NCI-H446 (cell line): ENCODE measurements around the gene CASP2.

Experiments
- DNase-seq, 2 experiments: peaks; one replicate each; lab custom pipeline; 2025; lab: John Stamatoyannopoulos, UW

CASP2 gene

DNA sequence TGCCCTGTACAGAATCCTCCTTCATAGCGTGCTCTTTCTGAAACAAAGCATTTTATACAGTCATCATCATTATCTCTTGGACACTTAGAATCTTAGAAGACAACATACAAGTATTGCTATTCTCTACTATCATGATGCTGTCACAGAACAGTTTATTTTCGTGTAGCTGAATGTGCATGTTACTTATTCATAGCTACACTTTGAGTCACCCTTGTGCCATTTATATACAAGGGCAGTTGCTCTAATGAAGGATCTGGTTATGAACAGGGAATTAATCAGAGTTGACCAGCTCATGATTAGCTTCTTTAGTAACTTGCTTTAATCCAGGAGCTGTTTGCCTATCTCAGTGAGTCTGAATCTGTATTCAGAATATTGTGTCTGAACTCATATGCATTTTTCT, 11.2 kb downstream of the CASP2 start:
- DNase-seq = no peak

DNA sequence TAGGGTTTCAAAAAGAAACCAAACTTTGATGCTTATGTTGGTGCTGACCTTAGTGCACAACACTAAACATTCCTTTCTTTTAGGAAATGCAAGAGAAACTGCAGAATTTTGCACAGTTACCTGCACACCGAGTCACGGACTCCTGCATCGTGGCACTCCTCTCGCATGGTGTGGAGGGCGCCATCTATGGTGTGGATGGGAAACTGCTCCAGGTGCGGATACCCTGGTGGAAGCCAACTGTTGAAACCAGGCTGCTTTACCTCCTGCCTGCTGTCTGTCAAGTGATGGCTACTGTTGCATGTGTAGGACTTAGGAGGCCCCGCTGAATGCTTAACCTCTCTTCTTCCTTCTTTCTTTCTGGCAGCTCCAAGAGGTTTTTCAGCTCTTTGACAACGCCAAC, 11.7 kb downstream of the CASP2 start:
- DNase-seq = no peak

DNA sequence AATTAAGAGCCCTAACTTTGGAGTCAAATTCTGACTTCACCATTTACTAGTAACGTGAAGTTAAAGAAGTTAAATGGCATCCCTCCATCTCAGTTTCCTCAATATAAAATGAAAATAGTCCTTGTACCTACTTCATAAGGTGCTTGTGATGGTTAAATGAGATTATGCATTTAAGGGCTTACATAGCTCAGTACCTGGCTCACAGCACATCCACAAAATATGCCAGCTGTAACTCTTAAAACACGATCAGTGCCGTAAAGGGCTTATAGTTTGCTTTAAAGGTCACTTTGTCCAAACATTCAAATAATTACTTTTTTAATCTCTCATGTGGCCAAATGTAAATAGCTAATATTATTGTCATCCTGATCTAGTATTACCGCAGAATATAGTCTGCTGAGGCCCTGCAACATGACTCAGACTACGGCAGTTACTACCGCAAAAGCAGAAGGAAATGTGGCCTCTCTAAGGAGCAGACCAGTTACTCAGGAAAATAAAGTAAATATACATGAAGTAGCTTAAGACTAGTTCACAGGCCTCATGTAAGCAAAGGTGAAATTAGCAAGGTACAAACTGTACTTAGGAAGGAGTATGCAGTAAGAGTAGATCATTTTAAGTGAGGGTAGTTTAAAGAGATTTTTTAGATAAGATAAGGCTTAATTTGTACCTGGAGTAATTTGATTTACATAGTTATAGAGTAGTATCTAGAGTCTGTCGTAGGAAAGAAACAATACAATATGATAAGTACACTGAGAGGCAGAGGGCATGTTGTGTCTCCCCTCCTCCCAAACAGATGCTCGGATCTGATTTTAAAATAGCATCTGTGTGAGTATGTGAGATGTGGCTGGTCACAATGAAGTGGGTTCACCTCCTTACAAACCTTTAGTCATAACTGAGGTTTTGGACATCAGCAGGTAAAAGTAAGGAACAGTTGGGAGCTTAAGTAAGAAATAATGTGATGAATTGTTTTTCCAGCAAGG, 13.1 kb downstream of the CASP2 start:
- no peak for DNase-seq

DNA sequence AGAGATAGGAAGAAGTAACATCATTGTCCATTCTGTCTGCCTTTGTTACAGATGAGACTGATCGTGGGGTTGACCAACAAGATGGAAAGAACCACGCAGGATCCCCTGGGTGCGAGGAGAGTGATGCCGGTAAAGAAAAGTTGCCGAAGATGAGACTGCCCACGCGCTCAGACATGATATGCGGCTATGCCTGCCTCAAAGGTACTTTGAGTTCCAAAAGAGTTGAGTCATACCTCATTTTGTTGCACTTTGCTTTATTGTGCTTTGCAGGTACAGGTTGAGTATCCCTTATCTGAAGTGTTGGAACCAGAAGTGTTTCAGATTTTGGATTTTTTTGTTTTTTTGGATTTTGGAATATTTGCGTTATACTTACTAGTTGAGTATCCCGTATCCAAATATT, 15.6 kb downstream of the CASP2 start:
- DNase-seq = no peak

DNA sequence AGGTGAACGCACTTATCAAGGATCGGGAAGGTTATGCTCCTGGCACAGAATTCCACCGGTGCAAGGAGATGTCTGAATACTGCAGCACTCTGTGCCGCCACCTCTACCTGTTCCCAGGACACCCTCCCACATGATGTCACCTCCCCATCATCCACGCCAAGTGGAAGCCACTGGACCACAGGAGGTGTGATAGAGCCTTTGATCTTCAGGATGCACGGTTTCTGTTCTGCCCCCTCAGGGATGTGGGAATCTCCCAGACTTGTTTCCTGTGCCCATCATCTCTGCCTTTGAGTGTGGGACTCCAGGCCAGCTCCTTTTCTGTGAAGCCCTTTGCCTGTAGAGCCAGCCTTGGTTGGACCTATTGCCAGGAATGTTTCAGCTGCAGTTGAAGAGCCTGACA, 16.8 kb downstream of the CASP2 start:
- no peak for DNase-seq

DNA sequence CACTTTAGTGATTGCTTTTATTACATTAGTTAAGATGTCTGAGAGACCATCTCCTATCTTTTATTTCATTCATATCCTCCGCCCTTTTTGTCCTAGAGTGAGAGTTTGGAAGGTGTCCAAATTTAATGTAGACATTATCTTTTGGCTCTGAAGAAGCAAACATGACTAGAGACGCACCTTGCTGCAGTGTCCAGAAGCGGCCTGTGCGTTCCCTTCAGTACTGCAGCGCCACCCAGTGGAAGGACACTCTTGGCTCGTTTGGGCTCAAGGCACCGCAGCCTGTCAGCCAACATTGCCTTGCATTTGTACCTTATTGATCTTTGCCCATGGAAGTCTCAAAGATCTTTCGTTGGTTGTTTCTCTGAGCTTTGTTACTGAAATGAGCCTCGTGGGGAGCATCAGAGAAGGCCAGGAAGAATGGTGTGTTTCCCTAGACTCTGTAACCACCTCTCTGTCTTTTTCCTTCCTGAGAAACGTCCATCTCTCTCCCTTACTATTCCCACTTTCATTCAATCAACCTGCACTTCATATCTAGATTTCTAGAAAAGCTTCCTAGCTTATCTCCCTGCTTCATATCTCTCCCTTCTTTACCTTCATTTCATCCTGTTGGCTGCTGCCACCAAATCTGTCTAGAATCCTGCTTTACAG, 17.4 kb downstream of the CASP2 start:
- DNase-seq = peak in 1 of 2 experiments; percentile 17

DNA sequence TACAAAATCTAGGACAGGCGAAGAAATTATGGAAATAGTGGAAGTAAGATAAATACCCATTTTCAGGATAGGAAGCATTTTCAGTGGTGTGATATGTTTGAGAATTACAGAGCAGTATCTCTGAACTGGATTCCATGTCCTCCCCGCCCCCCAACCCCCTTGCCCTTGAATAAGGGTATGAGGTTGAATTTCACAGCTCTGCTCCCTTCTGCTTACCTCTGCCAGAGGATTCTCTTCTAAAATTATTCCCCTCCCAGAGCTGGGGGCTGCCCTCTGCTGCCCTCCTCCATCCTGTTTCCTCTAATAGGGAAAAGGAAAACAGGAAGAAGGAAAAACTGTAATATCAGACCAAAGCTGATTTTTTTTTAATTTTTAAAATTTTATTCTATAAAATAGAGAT, 20.5 kb downstream of the CASP2 start:
- no peak for DNase-seq

DNA sequence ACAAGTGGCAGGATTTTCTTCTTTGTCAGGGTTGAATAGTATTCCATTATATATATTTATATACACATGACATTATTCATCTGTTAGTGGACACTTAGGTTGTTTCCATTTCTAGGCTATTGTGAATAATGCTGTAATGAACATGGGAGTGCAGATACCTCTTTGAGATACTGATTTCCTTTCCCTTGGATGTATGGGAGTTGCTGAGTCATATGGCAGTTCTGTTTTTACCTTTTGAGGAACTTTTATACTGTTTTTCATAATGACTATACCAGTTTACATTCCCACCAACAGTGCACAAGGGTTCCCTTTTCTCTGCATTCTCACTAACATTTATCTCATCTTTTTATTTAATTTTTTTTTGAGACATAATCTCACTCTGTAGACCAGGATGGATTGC, 26.0 kb downstream of the CASP2 start:
- DNase-seq = no peak

DNA sequence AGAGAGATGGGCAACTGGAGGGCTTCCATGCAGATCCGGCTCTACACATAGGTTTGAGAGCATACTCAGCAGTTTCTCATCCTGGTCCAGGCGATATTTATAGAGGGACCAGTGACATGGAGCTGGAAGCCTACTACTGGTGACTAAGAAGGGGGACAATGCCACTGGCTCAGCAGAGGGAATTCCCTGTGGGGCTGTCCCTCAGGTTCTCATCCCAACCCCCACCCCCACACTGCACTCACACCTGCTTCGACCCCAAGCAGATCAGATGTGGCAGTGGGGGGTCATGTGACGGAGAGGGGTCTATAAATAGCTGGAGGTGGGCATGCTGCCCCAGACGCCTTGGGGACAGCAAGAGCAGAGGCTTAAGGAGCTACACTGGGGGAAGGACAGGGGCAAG, 27.6 kb downstream of the CASP2 start, which contains the start of gene CLCN1:
TSS of gene CLCN1 (plus strand) at position 336 of the 400 bp plus-strand sequence. CDS start 102 bp downstream, outside the sequence.
- DNase-seq = no peak

DNA sequence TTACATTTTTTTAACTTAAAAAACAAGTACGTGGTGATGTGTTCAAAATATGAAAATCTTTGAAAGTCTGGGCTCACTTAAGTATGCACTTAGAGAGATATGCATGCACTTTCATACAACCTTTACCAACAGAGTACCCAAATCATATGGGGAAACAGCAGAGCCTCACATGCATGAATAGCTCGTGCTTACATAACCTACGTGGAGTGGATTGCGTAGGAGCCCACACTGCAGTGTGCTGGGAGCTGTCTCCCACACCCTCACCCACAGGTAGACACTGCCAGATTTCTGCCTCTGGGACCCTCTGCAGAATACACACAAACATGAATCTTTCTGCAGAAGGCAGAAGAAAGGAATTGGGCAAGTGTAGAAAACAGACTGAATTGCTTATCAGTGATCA, 28.3 kb downstream of the CASP2 start:
- no peak for DNase-seq

DNA sequence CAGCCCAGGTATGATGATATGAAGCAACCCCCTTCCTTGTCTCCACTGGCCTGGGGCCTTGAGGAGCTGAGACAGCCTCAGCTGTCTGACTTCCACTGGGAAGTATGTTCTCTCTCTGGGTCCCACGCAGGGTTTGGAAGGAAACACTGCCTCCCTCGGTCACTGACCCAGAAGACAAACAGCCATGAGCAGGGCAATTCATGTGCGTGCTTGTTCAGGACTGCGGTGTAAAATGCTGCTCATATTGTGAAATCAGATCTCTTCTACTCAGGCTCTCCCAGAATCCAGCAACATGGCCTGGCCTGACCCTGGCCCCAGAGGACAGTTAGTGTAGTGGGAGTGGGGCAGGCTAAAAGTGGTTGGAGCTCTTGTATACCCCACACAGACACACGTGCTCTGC, 30.5 kb downstream of the CASP2 start:
- no peak for DNase-seq

DNA sequence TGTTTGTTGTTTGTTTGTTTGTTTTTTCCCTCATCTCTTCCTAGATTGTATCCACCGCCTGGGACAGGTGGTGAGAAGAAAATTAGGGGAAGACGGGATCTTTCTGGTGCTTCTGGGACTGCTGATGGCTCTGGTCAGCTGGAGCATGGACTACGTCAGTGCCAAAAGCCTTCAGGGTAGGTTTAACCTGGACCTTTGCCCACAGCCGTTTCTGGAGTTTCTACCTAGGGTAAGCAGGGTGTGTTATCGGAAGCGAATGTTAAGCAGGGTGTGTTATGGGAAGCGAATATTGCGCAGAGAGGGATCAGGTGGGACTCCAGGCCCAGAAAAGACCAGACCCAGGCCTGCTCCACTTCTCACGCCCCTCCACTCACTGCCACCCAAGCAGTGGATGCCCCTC, 32.5 kb downstream of the CASP2 start:
- no peak for DNase-seq

DNA sequence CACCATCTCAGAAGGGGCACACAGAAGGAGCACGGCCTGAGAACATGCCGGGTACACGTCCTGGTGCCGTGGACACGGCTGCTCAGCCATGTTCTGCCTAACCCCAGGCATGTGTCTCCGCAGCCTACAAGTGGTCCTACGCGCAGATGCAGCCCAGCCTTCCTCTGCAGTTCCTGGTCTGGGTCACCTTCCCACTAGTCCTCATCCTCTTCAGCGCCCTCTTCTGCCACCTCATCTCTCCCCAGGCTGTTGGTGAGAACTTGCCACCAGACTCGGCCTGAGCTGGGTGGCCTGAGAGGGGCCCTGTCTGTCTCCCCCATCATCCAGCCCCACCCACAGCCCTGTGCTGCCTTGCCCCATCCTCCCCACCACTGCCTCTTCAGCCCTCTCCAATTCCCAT, 33.1 kb downstream of the CASP2 start:
- DNase-seq = no peak

DNA sequence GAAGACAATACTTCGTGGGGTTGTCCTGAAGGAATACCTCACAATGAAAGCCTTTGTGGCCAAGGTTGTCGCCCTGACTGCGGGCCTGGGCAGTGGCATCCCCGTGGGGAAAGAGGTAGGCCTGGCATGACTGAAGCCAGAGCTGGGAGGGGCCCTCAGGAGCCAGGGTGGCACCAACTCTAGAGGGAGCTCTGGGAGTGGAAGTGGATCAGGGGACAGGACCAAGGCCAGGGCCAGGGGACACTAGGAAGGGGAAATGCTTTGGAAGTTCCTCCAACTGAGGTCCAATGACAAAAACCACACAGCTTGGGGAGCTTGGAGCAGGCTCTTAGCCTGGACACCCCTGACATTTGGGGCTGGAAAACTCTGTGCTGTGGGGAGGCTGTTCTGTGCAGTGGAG, 33.6 kb downstream of the CASP2 start:
- no peak for DNase-seq

DNA sequence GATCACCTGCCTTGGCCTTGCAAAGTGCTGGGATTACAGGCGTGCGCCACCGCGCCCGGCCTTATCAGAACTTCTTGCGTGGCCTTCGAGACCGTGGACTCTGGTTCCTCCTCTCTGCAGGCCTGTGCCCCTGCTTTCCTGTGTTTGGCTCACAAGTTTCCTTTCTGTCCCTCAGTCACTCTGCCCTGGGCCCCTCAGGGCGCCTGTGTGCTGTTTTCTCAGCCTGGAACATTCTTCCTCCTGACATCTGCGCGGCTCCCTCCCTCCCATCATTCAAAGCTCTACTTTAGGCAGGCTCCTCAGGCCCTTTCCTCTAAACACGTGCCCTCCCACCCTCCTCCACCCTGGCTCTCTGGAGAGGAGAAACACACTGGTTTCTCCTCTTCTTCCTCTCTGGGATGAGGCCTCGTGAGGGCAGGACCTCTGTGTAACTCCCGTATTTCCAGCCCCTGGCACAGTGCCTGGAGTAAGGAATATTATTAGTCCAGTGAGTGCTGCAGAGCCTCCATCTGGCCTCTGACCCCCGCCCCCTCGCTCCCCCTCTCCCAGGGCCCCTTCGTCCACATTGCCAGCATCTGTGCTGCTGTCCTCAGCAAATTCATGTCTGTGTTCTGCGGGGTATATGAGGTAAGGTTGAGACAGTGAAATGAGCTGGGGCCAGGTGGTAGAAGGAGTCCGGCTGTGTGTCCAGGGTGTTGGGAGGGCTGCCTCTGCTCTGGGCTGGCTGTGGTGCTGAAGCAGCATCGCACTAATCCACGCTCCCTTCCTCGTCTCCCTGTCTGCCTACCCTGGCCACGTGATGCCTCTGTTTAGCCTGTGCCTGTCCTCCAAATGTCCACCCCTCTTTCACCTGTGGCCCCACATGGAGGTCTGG, 34.8 kb downstream of the CASP2 start:
- DNase-seq = no peak

DNA sequence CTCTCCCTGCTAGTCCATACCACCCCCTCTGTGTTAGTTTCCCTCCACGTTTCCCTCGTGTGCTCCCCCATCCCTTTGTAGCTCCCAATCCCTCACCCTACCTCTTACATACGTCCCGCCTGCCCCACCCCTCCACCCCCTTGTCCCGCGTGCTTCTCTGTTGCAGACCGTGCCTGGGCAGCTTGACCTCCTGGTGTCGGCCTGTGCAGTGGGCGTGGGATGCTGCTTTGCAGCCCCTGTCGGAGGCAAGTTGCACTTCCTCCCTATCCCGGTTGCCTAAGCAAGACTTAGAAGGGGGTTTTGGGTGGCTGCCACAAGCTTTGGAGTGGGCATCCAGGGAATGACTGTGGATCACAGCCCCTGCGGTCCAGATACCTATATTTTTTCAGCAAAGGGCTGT, 35.5 kb downstream of the CASP2 start:
- no peak for DNase-seq

DNA sequence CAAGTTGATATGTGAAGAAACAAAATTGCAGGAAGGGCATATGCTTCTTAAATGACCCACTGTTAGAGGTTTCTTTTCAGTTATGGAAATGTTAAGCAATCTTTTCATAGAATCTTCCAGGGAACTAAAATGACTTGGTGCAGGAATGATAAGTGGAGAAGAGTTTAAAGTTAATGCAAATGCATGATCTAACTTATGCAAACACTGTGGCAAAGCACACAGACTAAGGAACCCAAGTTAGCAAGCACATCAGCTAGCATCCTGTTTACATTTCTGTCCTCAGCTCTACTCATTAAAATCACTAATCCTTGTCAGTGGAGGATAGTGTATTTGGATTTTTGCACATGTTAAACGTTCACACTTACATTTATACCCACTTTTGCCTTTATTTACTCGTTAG, 37.1 kb downstream of the CASP2 start:
- no peak for DNase-seq

DNA sequence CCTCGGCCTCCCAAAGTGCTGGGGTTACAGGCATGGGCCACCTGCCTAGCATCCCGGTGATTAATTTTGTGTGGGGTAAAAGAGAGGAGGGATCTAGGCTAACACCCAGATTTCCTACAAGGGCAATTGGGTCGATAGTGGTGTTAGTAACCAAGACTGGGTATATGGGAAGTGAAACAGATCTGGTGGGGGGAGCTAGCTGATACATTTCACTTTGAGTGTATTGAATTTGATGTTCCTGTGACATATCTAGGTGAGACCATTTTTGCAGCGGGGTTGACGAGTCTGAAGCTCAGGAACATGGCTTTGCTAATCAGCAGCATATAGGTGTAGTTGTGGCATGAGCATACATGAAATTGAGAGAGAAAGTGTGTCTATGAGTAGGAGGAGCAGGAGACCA, 39.8 kb downstream of the CASP2 start:
- DNase-seq = no peak

DNA sequence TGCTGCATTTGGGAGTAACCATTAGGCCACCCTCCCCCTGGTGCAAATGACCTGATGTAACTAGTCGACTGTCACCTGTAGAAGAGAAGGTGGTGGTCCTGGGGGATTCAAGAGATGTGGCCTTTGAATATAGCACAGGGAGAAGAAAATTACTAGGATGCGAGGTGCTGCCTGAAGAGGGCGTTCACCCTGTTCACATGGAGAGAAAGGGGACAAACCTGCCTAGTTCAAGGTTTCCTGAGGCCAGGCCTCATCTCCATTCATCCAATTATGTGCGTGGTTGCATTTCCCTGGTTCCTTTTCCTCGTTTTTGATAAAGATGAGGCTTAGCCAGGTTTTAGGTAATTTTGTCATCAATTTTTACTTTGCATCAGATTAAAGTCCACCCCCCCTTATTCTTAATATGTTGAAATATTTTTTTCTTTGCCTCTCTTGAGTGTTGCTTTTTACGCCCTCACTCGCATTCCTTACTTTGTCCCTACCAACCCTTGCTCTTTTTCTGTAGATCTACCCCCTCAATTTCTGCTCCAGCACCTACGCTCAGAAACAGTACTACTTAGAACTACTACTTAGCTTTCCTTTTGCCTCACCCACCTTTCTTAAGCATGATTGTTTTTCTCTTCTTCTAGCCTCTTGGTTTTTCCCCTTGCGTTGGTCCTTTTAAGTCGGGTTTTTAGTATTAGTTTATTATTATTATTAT, 41.5 kb downstream of the CASP2 start:
- DNase-seq = no peak

DNA sequence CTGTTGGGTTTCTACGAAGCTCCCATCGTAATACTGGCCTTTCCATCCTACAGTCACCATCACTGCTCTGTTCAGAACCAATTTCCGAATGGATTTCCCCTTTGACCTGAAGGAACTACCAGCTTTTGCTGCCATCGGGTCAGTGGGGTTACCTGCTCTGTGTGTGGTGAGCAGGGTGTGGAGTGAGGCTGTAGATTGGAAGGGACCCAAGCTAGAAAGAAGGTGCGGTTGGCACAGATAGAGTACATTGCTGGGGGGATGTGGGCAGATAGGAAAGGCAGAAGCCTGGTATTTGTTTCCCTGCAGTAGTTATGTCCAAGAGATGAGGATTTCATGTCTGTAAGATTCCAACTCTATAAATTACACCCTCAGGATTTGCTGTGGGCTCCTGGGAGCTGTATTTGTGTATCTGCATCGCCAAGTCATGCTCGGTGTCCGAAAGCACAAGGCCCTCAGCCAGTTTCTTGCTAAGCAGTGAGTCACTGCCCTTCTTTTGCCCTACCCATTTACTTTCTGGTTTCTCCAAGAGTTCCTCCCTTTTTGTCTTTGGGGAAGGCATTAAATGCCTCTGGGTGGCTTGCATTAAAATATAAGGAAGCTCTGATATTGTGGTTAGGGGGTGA, 43.1 kb downstream of the CASP2 start:
- DNase-seq = no peak

DNA sequence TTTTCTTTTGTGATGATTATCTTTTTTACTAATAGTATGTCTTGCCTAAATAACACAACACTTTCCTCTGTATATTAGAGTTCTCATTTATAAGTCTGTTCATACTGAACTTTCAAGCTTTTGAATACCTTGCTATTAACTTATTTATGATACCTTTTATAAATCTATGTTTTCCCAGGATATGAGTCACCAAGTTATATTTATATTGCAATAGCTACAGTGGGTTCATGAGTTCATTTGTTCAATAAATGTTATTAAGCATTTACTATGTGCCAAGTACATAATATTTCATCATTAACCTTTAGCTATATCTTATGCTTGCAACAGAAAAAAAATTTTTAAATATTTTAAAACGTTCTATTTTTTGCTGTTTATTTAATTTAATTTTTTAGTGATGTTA, 46.1 kb downstream of the CASP2 start:
- DNase-seq = no peak
